Measurements from ENCODE around the gene DACH1. TPM values are rescaled to one million over a fixed set of nuclear protein-coding genes. Genes with fewer than 3 reads are reported as not detected.

DACH1 gene
- polyA plus RNA-seq, 3 donors = 0.03 to 0.69 (median 0.26) TPM

GRCh38 chr13:71852736-71853135 lies 14.3 kb downstream of the DACH1 start:
- no peak overlapping the region for H3K27ac ChIP-seq (ENCODE audit: low read depth in 1 of 2, low read length in 2 of 2)
- no peak overlapping the region for H3K4me3 ChIP-seq (replicated peaks in 1 of 3; ENCODE audit: low read depth in 2 of 3, low read length in 3 of 3)
- intact Hi-C loops (cut with micrococcal nuclease) = no loop called here
- DNase-seq = no peak
- H3K27me3 ChIP-seq (ENCODE audit: control insufficient read depth in 2 of 2, insufficient read depth in 2 of 2, low read length in 2 of 2) = no peaks in the 10 kb centered on the region
- WGBS (ENCODE audit: insufficient coverage) = no CpG with 5 or more reads among the region's 2 CpGs
- H3K79me2 ChIP-seq (ENCODE audit: insufficient read depth, low read length) = peaks cover 17% of the 10 kb centered on the region
- peaks cover 4% of the 10 kb centered on the region for H3K4me1 Mint-ChIP-seq
- no peak overlapping the region for H3K4me2 ChIP-seq (replicated peaks; ENCODE audit: extremely low read depth, low read length, poor library complexity, severe bottlenecking)
- peaks cover 0 to 2% (median 0%) of the 10 kb centered on the region in 7 donors for H3K9me3 Mint-ChIP-seq
- no peaks in the 10 kb centered on the region for H3K36me3 Mint-ChIP-seq
- H4K20me1 ChIP-seq (ENCODE audit: insufficient read depth, low read length) = no peaks in the 10 kb centered on the region
- H3K9me3 ChIP-seq (replicated peaks in 1 of 2; ENCODE audit: control insufficient read depth in 1 of 2, insufficient read depth in 1 of 2, low read length in 2 of 2) = no peaks in the 10 kb centered on the region
- no peaks in the 10 kb centered on the region for H3K27me3 Mint-ChIP-seq (ENCODE audit: low read depth in 3 of 3)
- TF ChIP-seq, protein P1, sequence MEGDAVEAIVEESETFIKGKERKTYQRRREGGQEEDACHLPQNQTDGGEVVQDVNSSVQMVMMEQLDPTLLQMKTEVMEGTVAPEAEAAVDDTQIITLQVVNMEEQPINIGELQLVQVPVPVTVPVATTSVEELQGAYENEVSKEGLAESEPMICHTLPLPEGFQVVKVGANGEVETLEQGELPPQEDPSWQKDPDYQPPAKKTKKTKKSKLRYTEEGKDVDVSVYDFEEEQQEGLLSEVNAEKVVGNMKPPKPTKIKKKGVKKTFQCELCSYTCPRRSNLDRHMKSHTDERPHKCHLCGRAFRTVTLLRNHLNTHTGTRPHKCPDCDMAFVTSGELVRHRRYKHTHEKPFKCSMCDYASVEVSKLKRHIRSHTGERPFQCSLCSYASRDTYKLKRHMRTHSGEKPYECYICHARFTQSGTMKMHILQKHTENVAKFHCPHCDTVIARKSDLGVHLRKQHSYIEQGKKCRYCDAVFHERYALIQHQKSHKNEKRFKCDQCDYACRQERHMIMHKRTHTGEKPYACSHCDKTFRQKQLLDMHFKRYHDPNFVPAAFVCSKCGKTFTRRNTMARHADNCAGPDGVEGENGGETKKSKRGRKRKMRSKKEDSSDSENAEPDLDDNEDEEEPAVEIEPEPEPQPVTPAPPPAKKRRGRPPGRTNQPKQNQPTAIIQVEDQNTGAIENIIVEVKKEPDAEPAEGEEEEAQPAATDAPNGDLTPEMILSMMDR (IDR thresholded peaks at IDR 0.05) = no peak
- H3K27ac Mint-ChIP-seq = no peak overlapping the region
- no peak overlapping the region for H3K4me3 Mint-ChIP-seq
- no peak overlapping the region for H3K9ac ChIP-seq (ENCODE audit: insufficient read depth, low read length, poor library complexity, severe bottlenecking)
- H2AFZ ChIP-seq (ENCODE audit: insufficient read depth, low read depth, low read length, poor library complexity, severe bottlenecking) = no peak overlapping the region
- H3K4me1 ChIP-seq (ENCODE audit: control insufficient read depth in 1 of 2, insufficient read depth in 2 of 2, low read length in 2 of 2) = no peaks in the 10 kb centered on the region
- H3K36me3 ChIP-seq (replicated peaks in 1 of 2; ENCODE audit: control insufficient read depth in 1 of 2, insufficient read depth in 2 of 2, low read length in 2 of 2) = no peaks in the 10 kb centered on the region

DNA sequence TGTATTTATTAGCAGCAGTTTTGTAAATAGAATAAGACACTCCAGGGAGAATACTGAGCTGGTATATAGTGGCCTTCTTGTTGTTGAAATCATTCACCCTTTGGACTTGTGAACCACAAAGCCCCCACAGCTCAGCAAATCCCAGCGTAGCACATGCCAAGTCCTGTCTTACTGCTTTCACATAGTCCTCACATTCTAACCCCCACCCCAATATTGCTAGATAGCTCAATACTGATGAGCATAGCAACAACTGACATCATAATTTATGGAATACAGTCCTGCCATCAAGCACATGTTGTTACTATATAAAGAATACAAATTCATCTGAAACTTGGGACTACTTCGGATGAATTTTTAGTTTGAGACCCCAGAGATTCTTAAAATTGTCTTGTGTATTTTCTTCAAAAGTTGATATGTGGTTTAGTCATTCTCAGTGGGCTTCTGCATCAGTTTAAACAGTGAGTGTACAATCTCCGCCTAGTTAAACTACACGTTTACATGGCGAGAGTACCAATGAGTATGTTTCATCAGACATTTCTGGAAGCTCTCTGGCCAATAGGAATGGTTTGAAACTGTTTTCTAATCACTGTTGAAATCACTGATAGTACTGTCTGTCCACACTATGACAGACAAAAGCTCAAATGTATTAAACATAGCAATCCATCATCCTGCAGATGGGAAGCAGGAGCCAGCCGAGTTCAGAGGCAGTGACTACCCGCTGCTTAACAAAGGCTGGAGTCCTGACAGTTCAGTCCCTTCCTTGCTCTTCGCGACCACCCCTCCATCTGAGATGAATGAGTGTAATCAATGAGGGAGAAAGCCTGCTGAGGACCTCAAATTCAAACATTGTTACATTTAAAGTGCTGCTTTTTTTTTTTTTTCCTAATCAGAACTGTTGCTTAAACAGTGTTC lies 15.2 kb downstream of the DACH1 start:
- no peak overlapping the region for H3K4me2 ChIP-seq (replicated peaks; ENCODE audit: extremely low read depth, low read length, poor library complexity, severe bottlenecking)
- peaks cover 3% of the 10 kb centered on the region for H3K4me1 Mint-ChIP-seq
- no peak for DNase-seq
- H4K20me1 ChIP-seq (ENCODE audit: insufficient read depth, low read length) = no peaks in the 10 kb centered on the region
- H3K9ac ChIP-seq (ENCODE audit: insufficient read depth, low read length, poor library complexity, severe bottlenecking) = no peak overlapping the region
- 96% methylated on average over 4 of the region's 9 CpGs for WGBS (ENCODE audit: insufficient coverage)
- no peak overlapping the region for H3K27ac ChIP-seq (ENCODE audit: low read depth in 1 of 2, low read length in 2 of 2)
- no peaks in the 10 kb centered on the region for H3K4me1 ChIP-seq (ENCODE audit: control insufficient read depth in 1 of 2, insufficient read depth in 2 of 2, low read length in 2 of 2)
- H2AFZ ChIP-seq (ENCODE audit: insufficient read depth, low read depth, low read length, poor library complexity, severe bottlenecking) = no peak overlapping the region
- H3K27me3 Mint-ChIP-seq (ENCODE audit: low read depth in 3 of 3) = no peaks in the 10 kb centered on the region
- no peaks in the 10 kb centered on the region for H3K36me3 Mint-ChIP-seq
- H3K79me2 ChIP-seq (ENCODE audit: insufficient read depth, low read length) = peaks cover 20% of the 10 kb centered on the region
- H3K4me3 Mint-ChIP-seq = no peak overlapping the region
- no peaks in the 10 kb centered on the region for H3K36me3 ChIP-seq (replicated peaks in 1 of 2; ENCODE audit: control insufficient read depth in 1 of 2, insufficient read depth in 2 of 2, low read length in 2 of 2)
- TF ChIP-seq, protein P1 (IDR thresholded peaks at IDR 0.05) = no peak
- no peak overlapping the region for H3K4me3 ChIP-seq (replicated peaks in 1 of 3; ENCODE audit: low read depth in 2 of 3, low read length in 3 of 3)
- H3K27me3 ChIP-seq (ENCODE audit: control insufficient read depth in 2 of 2, insufficient read depth in 2 of 2, low read length in 2 of 2) = no peaks in the 10 kb centered on the region
- H3K27ac Mint-ChIP-seq = peak overlapping the region in 2 of 7 donors; percentile 9 to 50
- H3K9me3 Mint-ChIP-seq = peaks cover 0 to 2% (median 0%) of the 10 kb centered on the region in 7 donors
- H3K9me3 ChIP-seq (replicated peaks in 1 of 2; ENCODE audit: control insufficient read depth in 1 of 2, insufficient read depth in 1 of 2, low read length in 2 of 2) = no peaks in the 10 kb centered on the region
- intact Hi-C loops (cut with micrococcal nuclease) = no loop called here

Data from CD14-positive monocyte (primary cell).